C4-2B (cell line): Measurements from ENCODE around the gene AK5.

Experiments
- ZFX ChIP-seq: fragments of 450-650 bp; IDR thresholded peaks from 2 replicates; pipeline ENCODE4 v1.6.1; 2017
- TF ChIP-seq, protein P1 (sequence below): fragments of 450-650 bp; conservative IDR thresholded peaks from 2 replicates; pipeline ENCODE4 v1.5.1; 2017; ENCODE audit warnings: mild to moderate bottlenecking

DNA sequence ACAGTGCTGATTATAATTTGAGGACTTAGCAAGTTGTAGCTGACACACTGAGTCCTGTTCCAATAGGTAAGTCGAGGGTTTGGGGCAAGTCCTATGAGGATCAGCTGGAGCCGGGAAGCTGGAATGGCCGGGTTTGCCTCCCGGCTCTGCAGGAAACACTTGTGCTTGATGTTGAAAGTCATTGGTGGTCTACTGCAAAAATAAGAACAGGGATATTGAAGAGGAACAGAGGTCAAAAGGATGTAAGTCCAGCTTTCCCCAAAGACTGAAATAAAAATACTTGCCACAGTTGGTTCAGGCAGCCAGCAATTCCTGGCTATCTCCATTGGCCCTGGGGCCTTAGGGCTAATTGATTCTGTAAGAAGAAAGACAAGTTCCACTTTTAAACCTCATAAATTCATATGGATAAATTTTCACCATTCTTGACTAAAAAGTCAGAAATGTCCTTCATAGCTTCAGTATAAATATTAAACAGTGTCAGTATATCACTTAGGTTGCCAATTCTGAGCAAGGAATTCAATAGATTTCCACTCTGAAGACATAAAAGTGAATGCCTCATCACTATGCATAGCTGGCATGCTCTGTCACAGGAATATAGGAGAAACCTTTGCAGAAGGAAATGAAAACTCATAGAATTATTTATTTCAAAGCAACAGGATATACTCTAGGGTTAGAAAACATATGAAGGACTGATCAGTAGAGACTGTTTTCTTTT, 165.2 kb downstream of the AK5 start:
- TF ChIP-seq, protein P1, sequence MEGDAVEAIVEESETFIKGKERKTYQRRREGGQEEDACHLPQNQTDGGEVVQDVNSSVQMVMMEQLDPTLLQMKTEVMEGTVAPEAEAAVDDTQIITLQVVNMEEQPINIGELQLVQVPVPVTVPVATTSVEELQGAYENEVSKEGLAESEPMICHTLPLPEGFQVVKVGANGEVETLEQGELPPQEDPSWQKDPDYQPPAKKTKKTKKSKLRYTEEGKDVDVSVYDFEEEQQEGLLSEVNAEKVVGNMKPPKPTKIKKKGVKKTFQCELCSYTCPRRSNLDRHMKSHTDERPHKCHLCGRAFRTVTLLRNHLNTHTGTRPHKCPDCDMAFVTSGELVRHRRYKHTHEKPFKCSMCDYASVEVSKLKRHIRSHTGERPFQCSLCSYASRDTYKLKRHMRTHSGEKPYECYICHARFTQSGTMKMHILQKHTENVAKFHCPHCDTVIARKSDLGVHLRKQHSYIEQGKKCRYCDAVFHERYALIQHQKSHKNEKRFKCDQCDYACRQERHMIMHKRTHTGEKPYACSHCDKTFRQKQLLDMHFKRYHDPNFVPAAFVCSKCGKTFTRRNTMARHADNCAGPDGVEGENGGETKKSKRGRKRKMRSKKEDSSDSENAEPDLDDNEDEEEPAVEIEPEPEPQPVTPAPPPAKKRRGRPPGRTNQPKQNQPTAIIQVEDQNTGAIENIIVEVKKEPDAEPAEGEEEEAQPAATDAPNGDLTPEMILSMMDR: no peak
- TF ChIP-seq ZFX: no peak
